Dermis blood vessel endothelial cell (primary cell): ENCODE measurements around the gene AGBL3. TPM values are rescaled to one million over a fixed set of nuclear protein-coding genes. Genes with fewer than 3 reads are reported as not detected.
A peak's percentile ranks its signal among the peaks of the same experiment; 100 is the strongest.
"Not testable (repeated sequence)": the region's sequence is repeated elsewhere in the genome, so short reads cannot be mapped to it uniquely, and the experiment has no call there.

Experiments
- DNase-seq: peaks from one replicate; pipeline ENCODE4 v3.0.0; 2010
- total RNA-seq: library from RNA; depleted of rRNA; stranded (reverse); fragments of >200 nt; gene quantifications from 2 replicates; pipeline ENCODE4 v1.2.3, GENCODE V29; 2014

Gene AGBL3
- total RNA-seq, 1 donor from 2014 or later = 1.7 TPM

DNA sequence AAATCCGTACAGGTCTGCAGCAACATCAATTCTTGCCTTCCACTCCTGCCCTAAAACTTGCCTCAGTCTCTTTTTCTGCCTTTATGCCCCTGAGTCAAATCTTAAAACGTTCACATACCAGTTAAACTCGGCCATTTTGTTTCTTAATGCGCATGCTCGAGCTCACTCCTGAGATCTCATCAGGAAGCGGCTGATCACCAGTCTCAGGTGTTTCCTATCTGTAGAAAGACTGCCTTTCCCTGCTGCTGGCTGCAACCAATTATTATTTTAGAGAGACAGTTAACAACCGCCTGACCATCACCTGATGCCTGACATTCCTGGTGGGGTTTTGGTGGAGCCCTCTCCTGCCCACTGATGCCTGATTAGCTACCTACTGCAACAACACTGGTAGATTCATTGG, 91.3 kb downstream of the AGBL3 start:
- no peak for DNase-seq

DNA sequence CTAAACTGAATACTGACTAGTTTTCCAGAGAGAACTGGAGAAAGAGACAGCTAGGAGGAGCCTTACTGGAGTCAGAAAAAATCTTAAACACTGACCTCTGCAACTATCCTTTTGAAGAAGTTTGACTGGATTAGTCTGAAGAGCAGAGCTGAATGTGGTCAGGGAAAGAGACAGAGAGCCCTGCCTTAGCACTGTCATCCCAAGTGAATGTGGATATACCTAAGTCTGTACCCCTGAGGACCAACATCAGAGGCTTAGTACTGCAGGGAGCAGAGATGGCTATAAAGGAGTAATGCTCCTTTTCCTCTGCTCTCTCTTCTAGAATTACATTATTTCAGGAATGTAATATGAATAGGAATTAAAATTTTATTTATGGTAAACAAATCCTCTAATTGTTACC, 91.7 kb downstream of the AGBL3 start:
- no peak for DNase-seq

DNA sequence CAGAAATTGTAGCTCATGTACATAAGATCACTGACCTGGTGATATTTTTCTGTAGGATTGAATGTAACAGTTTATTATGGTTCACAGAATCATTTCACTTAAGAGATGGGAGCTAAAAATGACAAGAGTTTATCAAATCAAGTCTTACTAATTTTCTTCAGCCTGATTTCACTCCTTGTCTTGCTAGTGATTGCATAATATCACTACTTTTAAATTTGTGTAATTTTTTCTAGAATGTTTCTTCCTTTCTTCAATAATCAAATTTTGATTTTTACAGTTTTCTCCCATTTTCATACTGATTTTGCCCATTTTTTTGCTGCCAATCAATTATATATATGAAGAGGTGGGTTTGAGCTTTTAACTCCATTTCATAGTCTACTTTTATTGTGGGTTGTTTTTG, 92.8 kb downstream of the AGBL3 start:
- DNase-seq = no peak

DNA sequence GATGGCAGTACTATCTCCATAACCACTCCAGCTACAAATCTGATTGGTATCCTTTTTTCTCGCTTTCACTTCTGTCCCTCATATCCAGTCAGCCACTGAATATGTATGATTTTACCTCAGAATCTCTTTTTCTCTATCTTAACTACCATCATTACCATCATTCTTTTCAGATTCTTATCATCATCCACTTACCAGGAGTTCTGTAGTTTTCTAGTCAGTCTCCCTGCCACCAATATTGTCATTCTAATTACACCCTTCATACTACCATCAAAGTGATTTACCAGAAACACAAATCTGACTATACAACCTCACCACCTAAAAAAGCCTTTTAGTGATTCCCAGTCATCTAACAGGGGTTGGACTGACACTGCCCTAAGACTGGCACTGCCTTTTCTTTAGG, 96.7 kb downstream of the AGBL3 start:
- DNase-seq = no peak

DNA sequence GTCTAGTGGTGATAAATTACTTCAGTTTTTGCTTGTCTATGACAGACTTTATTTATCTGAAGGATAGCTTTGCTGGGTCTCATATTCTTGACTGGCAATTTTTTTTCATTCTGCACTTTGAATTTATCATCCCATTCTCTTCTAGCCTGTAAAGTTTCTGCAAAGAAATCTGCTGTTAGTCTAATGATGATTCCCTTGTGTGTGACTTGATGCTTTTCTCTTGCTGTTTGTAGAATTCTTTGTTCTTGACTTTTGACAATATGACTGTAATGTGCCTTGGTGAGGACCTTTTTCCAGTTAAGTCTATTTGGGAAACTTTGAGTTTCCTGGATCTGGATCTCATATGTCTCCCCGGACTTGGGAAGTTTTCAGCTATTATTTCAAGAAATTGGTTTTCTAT, 102.3 kb downstream of the AGBL3 start:
- no peak for DNase-seq

DNA sequence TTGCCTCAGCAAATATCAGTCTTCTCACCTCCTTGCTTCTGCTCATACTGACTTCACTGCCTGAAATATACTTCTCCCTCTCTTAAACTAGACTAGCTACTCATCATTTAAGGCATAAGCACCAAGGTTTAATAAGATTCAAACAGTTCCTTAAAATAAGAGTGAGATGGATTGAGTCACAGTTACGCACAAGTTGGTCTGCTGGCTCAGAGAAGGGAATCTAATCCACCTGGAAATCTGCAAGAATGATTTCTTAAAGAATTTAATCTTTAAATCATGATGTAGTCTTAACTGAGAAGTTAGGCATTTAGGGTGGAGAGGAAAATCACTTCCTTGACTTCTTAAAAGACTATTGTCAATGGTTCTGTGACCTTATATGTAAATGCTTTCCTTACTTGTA, 105.4 kb downstream of the AGBL3 start:
- no peak for DNase-seq

DNA sequence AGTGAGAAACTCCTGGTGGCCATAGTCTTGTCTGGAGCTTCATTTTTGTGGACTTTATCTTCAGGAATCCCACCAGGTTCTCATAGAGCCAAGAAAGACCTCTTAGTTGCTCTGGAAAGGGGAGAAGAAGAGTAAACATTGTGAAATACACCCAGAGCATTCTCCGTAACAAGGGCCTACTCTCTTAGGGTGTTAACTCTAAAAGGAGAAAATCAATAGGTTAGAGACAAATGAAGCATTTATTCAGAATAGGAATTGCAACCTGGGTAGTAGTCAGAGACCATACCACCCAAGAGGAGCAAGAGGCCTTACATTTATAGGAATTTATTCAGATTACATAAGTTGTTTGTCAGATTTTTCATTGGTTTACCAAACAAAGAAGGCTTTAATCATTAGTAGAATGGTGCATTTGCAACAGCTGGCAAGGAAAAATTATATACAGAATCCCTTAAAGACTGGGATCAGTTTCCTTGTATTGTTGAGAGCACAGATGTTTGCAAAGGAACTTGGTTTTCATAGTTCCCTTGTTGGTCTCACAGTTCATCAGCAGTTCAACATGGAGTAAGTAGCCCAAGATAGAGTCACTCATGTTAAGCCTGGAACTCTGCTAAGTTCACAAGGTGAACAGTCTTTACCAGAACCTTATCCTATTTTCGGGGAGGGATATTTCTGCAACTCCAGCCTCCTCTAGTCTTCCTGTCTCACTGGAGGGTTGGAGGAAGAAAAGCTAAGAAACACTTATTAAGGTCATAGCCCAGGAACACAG, 108.3 kb downstream of the AGBL3 start:
- peak; percentile 39 for DNase-seq

DNA sequence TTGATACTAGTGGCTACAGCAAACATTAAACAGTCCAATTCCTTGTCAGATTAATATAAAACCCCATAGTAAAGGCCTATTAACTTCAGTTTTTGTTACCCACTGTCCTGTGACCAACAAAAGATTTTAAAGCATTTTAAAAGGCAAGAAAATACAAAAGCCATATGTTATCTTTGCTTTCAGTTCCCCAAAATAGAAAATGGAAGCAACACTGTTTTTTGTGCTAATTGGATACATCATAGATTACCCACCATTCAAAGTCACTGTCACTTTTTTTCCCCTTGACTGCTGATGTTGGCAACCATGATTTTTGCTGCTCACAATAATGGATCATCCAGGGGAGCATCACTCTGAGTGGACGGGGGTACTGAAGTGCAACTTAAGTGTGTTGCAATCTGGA, 109.1 kb downstream of the AGBL3 start:
- no peak for DNase-seq

DNA sequence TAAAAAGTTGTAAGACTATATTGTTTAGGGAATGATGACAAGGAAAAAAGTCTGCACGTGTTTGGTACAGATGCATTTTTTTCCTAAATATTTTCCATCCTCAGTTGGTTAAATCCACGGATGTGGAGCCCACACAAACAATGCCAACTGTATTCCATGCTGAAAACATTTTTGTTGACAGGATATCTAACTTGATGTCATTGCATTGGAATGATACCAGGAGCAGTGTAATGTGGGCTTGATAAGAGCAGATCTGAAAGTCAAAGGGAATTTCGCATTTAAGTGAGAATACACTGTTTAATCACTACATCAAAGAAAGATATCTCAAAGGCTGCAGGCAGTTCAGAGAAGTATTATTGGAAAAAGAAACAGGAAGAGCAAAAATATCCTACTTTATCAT, 112.1 kb downstream of the AGBL3 start:
- DNase-seq = peak; percentile 85

DNA sequence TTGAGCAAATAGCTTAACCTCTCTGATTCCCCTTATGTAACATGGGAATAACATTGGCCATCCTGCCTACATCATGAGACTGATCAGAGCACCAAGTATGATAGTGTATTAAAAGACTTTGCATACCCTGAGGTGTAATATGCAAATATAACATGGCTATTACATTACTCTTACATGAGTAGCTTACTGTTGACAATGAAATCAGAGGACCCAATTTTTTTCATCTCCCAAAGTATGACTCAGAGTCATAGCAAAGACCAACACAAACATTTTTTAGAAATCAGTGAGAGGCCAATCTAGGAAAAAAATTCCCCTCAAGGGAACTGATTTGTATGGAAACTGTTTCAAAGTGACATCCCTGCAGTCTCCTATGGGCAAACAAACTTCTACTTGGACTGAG, 114.5 kb downstream of the AGBL3 start:
- no peak for DNase-seq

DNA sequence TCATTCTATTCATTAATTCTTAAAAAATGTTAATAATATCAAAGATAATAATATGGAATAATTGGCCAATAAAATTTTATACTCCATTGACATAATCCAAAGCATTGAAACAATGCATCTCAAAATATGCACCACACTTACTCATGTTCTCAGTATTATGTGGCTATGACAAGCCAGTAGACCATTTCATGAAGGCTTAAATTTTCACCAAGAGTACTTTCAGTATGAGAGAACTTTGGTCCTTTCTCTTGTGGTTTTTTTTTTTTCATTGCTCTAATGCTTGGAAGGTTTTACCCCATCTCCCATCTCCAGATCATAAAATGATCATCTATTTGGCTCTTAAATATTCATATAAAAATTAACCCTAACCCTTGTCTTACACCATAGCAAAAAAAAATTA, 116.1 kb downstream of the AGBL3 start:
- no peak for DNase-seq

DNA sequence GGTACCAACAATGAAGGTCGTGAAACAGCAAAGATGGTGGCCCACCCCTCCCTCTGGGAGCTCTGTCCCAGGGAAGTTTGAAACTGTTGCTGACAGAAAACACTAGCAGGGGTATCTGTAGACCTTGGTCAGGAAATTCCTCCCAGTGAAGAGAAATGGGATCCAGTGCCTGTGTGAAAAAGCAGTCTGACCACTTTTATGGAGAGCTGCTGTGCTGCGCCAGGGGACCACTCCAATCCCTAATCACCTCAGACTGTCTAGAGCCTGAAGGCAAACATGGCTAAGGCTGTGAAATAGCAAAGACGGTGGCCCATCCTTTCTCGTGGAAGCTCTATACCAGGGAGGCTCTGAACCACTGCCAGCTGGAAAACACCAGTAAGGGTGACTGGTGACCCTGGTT, 123.3 kb downstream of the AGBL3 start:
- DNase-seq = no peak

DNA sequence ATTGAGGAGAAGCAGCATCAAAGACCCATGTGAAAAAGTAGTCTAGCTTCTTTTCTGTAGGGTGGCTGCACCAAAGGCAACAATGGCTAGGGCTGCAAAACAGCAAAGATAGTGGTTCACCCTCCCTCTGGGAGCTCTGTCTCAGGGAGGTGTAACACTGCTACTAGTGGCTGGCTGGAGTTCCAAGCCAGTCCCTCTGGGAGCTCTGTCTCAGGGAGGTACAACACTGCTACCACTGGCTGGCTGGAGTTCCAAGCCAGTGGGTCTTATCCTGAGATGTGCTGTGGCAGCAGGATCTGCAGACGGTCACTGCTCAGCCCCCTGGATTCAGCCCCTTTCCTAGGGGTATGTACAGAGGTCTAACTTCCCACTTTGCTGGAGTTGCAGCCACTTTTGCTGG, 123.7 kb downstream of the AGBL3 start:
- DNase-seq = no peak

DNA sequence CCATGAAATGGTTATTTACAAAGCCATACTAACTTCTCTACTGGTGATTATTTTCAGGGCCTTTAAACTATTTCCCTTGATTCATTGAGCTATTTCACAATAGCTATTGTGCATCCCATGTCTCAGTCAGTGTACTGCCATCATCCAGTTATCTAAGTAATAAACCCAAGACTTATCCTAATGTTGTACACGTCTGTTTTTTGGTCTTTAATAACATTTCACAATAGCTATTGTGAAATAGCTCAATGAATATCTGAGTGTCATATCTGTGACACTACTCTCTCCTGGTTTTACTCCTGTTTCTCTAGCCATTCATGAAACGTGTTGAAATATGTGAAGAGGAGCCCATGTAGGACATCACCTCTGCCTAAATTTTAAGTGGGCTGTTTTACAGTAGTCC, 125.1 kb downstream of the AGBL3 start:
- peak; percentile 54 for DNase-seq

DNA sequence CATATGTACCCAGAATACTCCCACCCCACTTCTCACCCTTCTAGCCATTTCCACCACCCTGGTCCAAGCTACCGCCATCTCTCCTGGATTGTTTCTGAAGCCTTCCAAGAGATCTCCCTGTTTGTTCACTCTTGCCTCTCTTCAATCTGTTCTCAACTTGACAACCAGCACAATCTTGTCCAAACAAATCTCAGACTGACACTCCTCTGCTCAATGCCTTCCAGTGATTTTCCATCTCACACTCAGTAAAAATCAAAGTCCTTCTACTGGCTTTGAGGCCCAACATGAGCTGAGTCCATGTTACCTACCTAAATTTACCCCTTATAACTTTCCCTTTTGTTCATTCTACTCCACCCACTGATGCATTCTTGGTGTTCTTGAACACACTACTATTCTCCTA, 128.3 kb downstream of the AGBL3 start:
- DNase-seq = no peak

DNA sequence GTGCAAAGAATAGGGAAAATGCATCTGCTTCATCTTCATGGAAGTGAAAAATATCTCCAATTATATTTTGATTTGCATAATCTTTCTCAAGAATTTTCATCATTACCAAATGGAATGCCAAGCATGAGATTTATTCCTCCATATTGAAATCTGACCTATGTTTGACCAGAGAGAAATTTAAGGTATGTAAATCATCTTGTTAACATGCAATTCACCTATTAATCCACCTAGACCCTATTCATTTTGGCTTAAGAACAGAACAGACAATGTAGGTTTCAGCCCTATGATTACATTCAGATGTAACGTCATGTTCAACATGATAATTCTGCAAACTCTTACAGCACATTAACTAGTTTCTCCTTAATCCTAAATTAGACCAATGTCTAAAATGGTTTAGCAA, 130.8 kb downstream of the AGBL3 start:
- no peak for DNase-seq

DNA sequence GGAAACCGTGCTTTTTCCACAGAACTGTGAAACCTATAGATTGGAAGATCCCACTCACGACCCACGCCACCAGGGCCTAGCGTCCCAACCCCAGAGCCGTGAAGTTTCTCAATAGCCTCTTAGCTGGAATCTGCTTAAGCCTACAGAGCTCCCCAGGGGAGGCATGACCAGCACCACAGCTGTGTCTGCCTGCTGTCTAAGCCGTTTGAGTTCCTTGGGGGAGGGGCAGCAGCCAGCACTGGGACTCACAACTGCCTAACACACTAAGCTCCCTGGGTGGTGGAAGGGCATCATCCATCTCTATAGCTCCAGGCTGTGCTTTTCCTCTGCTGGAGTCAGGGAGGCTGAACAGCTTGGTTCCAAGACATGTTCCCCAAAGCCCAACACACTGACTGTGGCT, 135.6 kb downstream of the AGBL3 start:
- no peak for DNase-seq

DNA sequence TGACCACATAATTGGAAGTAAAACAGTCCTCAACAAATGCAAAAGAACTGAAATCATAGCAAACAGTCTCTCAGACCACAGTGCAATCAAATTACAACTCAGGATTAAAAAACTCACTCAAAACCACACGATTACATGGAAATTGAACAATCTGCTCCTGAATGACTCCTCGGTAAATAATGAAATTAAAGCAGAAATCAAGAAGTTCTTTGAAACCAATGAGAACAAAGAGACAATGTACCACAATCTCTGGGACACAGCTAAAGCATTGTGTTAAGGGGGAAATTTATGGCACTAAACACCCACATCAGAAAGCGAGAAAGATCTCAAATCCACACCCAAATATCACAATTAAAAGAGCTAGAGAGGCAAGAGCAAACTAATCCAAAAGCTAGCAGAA, 138.3 kb downstream of the AGBL3 start:
- DNase-seq = not testable (repeated sequence)

DNA sequence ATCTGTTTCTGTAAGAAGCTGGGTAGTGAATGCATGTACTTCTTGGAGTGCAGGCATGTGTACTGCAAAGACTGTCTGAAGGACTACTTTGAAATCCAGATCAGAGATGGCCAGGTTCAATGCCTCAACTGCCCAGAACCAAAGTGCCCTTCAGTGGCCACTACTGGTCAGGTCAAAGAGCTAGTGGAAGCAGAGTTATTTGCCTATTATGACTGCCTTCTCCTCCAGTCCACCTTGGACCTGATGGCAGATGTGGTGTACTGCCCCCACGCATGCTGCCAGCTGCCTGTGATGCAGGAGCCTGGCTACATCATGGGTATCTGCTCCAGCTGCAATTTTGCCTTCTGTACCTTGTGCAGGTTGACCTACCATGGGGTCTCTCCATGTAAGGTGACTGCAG, 142.6 kb downstream of the AGBL3 start:
- no peak for DNase-seq

DNA sequence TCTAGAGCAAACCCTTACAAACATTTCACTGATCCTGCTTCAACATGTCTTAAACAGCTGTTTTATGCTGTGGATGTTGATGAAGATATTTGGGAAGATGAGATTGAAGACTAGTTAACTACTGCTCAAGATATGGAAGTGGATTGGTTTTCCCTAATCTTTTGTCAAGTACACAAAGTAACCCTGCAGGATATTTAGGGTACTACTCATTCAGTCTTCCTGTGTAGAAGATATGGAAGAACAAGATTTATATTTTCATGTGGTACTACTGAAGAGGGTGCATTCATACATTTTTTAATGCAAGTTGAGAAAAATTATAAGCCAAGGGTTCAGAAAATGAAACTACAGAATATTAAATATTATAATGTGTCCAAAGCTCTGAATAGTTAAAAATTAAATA, 143.3 kb downstream of the AGBL3 start:
- no peak for DNase-seq

DNA sequence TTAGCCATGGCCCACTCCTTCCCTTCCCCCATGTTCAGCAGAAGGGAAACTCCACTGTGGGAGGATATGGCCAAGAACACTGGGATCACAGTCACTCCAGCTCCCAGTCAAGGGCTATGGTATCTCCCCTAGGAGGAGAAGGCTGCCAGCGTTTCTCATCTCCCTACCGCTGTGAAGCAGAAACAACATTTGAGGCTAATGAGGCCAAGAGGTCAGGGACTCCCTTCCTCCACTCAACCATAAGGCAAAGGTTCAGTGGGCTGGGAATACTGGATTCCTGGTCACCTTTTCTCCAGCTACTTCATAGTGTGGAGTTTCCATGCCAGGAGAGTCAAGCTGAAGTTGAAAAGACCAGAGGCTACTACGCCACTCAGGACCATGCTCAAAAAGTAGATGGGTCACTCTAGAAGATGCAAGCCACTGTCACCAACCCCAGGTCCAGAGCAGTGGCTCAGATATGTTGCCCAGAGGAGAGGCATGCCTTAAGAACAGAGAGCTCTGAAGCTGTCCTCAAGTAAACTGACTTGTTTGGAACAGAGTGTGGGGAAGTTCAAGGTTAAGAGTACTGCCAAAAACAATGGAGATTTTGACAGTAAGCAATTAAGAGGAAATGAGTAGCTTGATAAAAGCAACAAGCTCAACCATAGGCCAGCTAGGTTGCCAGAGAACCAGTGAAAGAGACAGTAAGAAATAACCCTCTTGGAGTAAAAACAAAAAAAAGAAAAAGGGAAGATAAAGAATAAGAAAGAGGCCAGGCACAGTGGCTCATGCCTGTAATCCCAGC, 157.8 kb downstream of the AGBL3 start:
- peak; percentile 80 for DNase-seq

DNA sequence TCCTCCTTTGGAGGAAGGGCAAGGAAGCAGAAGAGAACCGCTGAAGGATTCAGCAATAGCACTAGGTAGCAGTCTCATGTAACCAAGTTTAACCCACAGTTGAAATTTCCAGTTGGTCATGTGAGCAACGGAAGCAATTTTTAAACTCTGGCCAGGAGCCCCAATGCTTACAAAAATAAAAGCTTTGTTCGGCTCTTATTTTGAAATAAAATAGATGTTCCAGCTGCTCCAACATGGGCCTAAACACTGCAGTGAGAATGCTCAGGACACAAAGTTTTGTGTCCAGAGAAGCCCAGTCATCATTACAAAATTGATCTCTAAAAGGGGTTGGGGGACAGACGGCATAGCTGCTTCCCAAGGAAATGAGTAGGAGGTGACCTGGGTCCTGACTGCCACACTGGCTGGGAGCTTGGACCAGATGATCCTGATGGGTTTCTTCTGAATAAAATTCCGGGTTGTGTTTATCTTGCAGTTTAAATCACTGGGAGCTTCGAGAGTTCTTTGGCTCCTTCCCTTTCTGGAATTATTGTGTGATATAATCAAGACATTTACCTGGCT, 161.1 kb downstream of the AGBL3 start:
- peak; percentile 64 for DNase-seq

DNA sequence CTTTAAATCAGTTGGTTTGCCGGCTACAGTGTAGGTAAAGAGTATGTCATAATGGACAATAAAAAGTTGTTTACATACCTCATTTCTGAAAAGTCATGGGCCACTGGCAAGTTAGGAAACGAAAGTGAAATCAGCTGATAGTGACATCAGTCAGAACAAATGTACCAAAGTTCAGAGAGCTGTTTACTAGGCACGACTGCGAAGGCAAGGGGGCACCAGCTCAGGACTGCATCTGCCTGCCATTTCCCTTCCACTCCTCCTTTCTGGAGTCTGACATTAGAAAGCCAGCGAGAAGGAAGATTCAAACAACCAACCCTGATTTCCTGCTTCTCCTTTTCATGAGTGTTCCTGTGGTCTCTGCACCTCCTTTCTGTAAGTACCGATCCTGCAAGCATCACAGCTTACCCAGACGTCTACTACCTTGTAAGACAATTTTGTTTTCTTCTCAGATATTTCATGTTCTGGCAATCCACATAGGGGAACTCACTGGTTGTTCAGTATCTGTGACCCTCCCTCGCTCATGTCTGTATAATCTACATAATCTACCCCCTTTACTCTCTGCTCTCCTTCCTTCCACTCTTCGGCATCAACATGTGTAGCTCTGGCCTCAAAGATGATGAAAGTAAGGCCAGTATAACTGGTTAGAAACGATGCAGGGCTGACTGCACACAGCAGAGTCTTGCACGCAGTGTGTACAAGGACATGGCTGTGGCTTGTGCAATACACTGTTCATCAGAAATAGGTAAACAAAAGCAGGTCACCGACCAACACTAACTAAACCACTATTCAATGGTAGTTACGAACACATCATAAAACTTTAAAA, 161.8 kb downstream of the AGBL3 start, which contains the start of gene TMEM140:
Gene TMEM140, plus strand, starts transcription at position 174 of the 823 bp plus-strand sequence. CDS start 16,370 bp downstream, outside the sequence.
- peak; percentile 82 for DNase-seq
